Raji (cell line): Measurements from ENCODE around the gene C1S.

Source experiments
- POLR2A ChIP-seq: IDR thresholded peaks from 2 replicates; pipeline ENCODE4 v1.6.1; 2011; ENCODE audit warnings: low read depth, low read length, control low read depth; ENCODE audit not compliant: insufficient read depth

C1S gene

DNA sequence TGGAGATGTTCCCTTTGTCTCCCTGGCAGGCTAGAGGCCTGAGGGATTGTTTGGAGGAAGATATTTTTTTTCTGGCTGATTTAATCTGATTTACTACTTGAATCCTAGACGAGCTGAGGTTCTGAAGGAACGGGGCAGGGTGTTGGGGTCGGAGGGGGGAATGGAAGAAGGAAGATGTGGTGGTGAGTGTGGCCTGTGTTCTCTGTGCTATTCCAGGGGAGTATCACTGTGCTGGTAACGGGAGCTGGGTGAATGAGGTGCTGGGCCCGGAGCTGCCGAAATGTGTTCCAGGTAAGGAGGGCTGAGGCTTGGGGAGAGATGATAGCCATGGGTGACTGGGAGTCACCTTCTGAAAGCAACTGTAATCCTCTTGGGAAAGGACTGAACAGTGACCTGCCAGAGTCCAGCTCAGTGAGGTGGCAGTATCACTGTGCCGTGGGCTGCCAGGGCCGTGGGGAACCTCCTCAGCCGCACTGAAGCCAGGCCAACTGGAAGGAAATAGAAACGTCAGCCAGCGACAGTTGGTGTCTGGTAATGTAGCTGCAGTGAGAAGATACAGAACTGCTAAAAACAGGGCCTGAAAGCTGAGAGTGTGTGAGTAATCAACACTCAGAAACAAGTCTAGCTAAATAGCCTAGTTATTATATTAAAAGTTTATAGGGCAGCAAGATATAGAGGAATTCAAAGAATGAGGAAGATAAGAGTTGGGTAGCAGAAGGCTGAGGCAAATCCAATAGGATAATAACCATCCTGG, 7.9 kb downstream of the C1S start:
- no peak for TF ChIP-seq POLR2A

DNA sequence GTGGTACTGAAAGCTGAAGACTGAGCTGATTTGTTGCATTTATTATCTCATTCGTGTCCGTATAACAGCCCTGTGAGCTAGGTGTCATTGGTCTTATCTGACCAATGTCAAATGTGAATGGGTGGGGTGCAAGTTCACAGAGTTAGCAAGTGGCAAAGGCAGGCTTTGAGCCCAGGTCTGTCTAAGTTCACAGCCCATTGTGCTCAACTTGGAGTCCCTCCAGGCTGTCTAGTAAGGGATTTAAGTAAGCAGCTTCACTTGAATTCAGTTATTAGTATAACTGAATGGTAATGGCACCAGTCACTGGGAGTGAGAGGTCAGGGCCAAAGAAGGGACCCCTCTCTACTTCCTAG, 8.5 kb downstream of the C1S start:
- no peak for TF ChIP-seq POLR2A

DNA sequence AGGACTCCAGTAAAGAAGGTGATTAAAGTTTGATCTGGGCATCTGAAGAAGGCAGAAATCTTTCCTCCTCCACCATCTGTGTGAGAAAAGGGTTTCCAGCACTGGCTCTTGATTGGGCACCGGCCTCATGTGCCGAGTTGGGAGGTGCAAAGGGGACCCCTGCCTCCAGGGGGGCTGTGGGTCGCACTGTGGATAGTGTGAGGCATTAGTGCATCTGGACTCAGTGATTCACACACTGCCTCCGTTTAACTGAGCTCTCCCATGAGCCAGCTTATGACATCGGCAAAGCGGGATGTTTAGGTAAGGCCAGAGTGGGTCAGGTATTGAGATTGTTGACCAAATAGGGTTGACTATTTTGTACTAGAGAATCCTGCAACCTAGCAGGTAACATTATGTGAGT, 8.9 kb downstream of the C1S start:
- no peak for TF ChIP-seq POLR2A

DNA sequence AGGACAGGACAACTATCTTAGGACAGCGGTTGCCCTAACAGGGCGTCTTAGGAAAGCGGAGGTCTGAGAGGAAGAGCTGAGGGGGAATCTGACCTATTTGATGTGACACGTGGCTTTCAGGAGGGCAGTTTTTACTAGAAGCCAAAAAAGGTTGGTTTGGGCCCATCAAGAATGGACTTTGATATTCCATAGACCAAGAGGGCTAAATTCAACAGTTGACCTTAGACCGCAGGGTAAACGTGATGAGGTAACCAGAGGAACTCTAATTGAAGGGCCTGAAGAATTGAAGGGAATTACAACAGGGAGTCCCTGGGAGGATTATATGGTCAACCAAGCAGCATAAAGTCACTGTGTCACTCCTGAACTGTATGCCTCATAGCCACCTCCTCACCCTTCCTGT, 11.5 kb downstream of the C1S start:
- no peak for TF ChIP-seq POLR2A

DNA sequence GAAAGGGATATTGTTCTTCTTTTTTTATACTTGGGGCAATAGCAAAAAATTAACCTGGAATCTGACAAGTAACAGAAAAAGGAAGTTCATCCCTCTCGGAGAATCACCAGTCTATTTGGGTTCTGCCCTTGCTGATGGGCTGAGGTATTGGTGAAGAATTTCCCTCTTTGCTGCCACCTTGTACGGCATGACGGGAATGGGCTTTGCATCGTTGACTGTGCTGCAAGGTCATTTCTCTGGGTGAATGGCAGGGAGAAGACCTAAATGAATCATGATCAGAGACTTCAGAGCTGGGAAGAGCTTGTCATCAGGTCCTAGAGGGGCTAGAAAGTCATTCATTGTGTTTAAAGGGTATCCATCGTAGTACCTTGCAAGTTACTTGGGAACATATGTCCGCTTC, 12.0 kb downstream of the C1S start:
- no peak for TF ChIP-seq POLR2A

DNA sequence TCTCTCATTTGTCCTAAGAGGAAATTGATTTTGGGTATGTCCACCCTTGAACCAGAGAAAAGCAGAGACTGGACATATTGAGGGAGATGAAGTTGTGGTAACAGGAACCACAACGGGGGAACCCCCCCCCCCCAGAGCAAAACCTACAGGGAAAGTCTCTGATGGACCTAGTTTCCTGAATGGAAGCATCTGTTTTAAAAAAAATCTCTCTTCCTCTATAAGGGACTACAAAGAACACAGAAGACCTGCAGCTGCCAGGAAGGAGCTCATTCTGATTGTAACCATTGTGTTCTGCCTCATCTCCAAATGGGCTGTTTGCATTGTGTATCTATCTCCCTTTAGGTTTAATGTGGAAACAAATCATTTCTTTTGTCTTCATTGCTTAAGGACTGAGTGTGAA, 13.4 kb downstream of the C1S start:
- no peak for TF ChIP-seq POLR2A

DNA sequence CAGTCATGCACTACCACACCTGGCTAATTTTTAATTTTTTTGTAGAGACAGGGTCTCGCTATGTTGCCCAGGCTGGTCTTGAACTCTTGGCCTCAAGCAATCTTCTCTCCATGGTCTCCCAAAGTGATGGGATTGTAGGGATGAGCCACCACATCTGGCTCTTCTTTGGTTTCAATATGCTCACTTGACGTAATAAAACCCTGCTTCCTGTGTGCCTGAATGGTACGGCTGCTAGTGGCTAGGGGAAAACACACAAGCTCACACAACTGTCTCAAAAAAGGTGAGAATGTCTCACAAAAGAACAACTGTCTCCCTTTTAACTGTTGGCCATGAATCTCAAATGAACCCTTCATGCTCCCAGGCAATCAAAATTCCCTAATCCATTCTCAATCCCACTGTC, 15.0 kb downstream of the C1S start:
- TF ChIP-seq POLR2A = no peak

DNA sequence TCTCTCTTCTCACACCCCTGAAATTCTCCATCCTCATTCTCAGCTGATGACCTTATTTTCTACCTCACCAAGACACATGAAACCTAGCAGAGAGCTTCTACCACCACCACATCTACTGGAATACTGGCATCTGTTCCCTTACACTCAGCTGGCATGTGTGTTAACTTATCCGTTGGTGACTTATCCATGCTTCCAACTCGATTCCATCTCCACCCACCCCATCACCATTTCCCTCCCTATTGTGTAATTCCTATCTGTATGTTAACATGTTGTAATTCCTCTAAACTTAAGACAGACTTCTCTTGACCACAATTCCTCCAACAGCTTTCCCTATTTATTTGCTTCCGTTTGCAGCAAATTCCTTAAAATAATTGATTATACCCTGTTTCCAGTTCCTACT, 15.4 kb downstream of the C1S start:
- no peak for TF ChIP-seq POLR2A

DNA sequence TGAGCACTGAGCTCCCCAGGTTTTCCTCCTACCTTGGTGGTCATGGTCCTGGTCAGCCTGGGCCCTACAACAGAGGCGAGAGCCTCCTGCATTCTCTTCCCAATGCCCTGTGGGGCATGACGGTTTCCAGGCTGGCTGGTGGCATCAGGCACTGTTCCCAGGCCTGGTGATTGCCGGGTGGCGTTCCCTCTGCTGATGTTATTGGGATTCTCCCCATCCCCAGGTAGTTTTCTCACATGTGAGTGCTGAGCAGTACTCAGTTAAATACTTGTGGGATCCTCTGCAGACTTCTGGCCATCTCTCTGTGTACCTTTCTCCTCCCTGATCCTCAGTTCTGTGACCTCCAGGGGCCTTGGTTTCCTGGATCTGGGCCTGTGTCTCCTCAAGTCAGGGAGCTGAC, 16.0 kb downstream of the C1S start:
- no peak for TF ChIP-seq POLR2A

DNA sequence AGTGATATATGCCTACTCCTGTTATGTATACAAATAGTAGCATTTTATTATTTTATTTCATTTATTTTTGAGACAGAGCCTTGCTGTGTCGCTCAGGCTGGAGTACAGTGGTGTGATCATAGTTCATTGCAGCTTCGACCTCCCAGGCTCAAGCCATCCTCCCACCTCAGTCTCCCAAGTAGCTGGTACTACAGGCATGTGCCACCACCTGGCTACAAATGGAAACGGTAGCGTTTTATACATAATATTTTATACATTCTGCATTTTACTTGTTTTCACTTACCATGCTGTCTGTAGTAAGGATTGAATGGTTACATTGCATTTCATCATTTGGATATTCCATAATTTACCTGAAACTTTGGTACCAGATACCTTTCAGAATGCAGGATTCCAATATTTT, 17.6 kb downstream of the C1S start:
- no peak for TF ChIP-seq POLR2A

DNA sequence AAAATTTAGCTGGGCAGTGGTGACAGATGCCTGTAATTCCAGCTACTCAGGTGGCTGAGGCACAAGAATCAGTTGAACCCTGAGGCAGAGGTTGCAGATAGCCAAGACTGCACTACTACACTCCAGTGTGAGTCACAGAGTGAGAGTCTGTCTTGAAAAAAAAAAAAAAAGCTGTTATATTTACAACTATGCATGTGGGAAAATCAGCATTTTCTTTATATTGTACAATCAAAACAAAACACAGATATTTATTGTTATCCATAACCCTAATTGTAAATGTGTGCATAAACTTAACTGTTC, 19.3 kb downstream of the C1S start:
- no peak for TF ChIP-seq POLR2A

DNA sequence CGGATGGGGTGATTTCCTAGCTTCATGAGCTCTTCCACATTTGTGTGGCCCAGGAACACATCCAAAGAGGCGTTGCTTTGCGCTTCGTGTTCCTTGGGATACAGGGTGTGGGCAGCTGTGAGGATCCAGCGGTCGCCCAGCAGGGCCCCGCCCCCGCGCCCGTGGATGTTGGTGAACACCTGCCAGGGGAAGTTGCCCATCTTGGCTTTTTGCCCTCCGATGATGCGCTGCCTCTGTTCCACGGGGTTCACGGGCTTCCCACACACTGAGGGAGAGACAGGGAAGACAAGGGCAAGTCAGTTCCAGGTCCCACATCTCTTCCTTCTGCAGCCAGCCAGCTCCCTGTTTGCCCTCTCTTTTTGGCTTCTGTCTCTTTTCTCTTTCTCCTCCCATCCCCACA, 20.5 kb downstream of the C1S start:
- TF ChIP-seq POLR2A = no peak

DNA sequence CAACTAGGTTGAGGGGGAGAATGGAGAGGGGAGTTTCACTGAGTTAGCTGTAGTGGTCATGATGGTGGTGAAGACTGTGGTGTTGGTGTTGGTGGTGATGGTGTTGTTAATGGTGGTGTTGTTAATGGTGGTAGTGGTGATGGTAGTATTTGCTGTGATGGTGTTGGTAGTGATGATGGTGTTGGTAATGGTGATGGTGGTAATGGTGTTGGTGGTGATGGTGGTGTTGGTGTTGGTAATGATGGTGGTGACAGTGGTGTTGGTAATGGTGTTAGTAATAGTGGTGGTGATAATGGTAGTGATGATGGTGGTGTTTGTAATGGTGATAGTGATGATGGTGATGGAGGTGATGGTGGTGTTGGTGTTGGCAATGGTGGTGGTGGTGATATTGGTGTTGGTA, 22.6 kb downstream of the C1S start:
- no peak for TF ChIP-seq POLR2A

DNA sequence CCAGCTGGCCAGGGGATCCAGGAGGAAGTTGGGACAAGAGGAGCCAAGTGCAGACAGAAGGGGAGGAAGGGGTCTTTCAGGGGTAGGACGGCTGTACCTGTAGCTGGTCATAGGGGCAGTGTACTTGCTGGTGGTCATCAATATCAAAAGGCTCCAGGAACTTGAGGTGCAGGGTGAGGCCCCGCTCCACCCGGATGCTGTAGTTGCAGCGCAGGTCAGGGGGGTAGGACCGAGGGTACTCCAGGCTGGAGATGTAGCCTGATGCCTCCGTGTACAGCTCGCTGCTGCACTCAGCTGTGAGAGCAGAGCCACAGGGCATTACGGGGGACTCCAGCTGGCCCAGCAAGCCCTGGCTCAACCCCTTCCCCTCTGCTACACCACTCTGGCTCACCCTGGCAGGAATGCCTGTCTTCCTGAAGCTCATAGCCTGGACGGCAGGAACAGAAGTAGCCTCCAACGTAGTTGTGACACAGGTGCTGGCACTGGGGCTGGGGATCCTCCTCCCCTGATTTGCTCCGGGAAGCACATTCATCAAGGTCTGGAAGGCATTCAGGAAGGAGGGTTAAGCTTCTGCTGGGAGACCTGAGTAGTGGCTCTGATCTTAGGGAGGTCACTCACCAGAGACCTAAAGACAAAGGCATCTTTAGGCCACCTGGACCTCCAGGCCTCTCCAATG, 28.8 kb downstream of the C1S start:
- TF ChIP-seq POLR2A = no peak

DNA sequence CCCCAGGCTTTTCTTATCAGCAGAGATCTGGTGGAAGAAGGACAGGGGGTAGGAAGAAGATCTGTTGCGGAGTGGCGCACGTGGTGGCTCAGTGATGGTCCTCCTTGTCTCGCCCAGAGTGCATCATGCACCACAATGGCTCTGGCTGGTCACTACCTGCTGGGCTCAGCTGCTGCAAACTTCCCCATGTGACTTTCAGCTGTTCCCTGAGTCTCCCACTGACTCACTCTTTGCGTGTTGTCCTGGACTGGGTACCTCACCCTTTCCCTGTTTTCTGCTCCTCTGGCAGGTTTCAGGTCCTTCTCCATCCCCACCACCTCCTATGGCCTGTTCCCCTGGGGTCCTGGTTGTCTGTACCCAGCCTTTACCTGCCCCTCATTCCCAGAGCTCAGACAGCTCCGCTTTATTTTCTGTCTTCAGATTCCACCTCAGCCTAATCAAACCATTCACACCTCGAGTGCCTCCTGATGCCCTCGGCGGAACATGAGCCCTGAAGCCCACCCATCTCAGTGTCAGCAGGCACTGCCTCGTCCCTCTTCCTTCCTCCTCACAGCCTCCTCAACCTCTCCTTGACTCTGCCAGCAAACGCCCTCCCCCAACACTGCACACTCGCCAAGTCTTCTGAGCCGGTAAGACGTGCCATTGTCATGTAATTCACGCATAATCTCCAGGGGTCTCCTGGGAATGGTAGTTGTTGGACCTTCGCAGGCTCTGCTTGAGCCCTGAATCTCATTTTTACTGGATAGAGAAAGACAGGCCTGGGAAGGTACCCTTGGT, 29.9 kb downstream of the C1S start:
- no peak for TF ChIP-seq POLR2A

DNA sequence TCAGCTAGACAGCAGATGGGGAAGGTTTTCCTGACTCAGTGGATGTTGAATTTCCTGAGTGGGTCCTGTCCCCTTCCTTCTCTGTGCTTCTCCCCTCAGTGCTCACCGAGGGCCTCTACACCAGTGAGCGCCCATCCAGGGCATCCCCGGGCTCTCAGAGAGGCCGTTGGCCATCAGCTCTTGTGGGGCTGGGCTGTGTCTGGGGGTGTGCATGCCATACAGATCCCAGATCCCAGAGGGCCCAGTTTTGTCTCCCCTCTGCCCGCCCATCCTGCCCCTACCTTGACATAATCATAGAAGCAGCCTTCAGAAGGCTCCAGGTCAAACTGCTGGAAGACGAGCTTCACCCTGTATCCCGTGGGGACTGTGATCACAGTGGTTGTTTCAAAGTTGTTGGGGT, 30.7 kb downstream of the C1S start:
- TF ChIP-seq POLR2A = no peak
